Loucy (cell line): ENCODE data around the gene TBC1D24.

Experiments
- EZH2phosphoT487 ChIP-seq: fragments of 200-600 bp; IDR thresholded peaks from 2 replicates; pipeline ENCODE4 v1.6.1; 2018; ENCODE audit warnings: antibody characterized with exemption, mild to moderate bottlenecking, moderate library complexity, borderline replicate concordance
- TF ChIP-seq, protein P1 (sequence below): fragments of 200-600 bp; sonication (generic); conservative IDR thresholded peaks from 2 replicates; pipeline ENCODE4 v1.5.1; 2014; ENCODE audit warnings: mild to moderate bottlenecking, antibody characterized with exemption, low read length

DNA sequence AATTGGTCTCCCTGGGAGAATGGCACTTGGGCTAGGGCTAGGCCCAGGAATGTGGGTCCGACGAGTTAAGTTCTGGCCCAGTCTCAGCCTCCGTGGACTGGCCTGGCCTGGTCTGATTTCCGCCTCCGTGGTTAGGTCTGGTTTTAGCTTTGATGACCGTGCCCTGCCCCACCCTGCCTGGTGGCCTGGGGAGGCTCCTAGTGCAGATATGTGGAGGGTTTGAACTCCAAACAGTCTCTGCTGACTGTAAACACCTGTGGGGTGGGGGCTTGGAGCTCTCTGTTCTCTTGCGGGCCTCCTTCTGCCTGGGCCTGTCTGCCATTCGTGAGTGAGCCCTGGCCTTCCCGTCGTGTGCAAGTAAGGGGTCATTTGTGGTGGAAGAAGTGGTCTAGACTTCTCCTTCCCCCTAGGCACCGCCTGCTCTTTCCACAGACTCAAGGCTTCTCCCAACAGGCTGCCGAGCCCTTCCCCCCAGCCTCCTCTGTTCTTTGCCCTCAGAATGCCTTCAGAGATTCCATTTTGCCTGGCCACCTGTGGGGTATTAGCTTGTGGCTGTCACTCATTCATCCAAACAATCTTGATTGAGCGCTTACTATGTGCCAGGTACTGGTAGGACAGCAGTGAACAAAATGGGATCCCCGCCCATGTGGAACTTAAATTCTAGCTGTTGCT is 40.4 kb downstream of the TBC1D24 start:
- TF ChIP-seq, protein P1, sequence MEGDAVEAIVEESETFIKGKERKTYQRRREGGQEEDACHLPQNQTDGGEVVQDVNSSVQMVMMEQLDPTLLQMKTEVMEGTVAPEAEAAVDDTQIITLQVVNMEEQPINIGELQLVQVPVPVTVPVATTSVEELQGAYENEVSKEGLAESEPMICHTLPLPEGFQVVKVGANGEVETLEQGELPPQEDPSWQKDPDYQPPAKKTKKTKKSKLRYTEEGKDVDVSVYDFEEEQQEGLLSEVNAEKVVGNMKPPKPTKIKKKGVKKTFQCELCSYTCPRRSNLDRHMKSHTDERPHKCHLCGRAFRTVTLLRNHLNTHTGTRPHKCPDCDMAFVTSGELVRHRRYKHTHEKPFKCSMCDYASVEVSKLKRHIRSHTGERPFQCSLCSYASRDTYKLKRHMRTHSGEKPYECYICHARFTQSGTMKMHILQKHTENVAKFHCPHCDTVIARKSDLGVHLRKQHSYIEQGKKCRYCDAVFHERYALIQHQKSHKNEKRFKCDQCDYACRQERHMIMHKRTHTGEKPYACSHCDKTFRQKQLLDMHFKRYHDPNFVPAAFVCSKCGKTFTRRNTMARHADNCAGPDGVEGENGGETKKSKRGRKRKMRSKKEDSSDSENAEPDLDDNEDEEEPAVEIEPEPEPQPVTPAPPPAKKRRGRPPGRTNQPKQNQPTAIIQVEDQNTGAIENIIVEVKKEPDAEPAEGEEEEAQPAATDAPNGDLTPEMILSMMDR, result no peak
- no peak for TF ChIP-seq EZH2phosphoT487
